ENCODE data around the gene BNIP3.

DNA sequence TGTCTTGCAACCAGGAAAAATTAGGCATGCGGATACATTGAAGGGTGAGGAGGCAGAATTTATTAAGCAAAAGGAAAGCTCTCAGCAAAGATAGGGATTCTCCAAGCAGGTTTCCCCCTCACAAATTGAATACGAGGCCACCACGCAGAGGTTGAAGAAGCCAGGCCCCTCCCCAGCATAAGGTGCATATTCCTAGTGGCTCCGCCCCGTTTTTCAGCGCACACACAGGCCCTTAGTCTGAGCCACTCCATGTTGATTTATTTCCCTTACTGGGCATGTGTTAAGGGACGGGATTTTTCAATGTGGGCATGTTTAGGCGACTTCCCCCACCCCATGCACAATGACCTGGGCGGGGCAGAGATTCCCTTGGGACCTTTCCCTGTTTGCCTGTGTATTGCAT lies 56.0 kb downstream of the BNIP3 start:
- TF ChIP-seq, protein P1, sequence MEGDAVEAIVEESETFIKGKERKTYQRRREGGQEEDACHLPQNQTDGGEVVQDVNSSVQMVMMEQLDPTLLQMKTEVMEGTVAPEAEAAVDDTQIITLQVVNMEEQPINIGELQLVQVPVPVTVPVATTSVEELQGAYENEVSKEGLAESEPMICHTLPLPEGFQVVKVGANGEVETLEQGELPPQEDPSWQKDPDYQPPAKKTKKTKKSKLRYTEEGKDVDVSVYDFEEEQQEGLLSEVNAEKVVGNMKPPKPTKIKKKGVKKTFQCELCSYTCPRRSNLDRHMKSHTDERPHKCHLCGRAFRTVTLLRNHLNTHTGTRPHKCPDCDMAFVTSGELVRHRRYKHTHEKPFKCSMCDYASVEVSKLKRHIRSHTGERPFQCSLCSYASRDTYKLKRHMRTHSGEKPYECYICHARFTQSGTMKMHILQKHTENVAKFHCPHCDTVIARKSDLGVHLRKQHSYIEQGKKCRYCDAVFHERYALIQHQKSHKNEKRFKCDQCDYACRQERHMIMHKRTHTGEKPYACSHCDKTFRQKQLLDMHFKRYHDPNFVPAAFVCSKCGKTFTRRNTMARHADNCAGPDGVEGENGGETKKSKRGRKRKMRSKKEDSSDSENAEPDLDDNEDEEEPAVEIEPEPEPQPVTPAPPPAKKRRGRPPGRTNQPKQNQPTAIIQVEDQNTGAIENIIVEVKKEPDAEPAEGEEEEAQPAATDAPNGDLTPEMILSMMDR (conservative IDR thresholded peaks at IDR 0.05; ENCODE audit: low read depth, low read length): no peak
- TF ChIP-seq EZH2 (IDR thresholded peaks at IDR 0.05; ENCODE audit: borderline replicate concordance, low read depth, low read length, poor library complexity, severe bottlenecking): no peak

Measured in A673 (cell line).